ENCODE results near the gene AKR1C1.
"Not testable (repeated sequence)": the region's sequence is repeated elsewhere in the genome, so short reads cannot be mapped to it uniquely, and the experiment has no call there.

The AKR1C1 gene

GRCh38 chr10:4947635-4948596 lies 15.3 kb upstream of the AKR1C1 start:
- DNase-seq = no peak

GRCh38 chr10:4951512-4952162 lies 11.6 kb upstream of the AKR1C1 start:
- DNase-seq = not testable (repeated sequence)

DNA sequence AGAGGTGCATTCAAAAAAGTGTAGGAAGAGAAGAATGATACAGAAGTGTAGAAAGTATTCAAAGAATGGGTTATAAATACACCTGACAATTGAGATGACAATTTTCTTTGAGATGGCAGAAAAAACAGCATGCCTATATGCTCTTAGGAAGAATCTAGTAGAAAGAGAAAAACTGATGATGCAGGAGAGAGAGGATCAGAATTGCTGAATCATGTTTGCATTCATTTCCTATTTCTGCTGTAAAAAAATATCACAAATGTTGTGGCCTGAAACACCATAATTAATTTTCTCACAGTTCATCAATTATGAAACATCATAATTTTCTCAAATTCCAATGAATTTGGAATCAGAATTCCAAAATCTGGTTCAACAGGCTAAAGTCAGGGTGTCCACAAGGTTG lies 9.8 kb upstream of the AKR1C1 start:
- no peak for DNase-seq

- not testable (repeated sequence) for DNase-seq
Measured at GRCh38 chr10:4956088-4956487, 7.1 kb upstream of the AKR1C1 start.

DNA sequence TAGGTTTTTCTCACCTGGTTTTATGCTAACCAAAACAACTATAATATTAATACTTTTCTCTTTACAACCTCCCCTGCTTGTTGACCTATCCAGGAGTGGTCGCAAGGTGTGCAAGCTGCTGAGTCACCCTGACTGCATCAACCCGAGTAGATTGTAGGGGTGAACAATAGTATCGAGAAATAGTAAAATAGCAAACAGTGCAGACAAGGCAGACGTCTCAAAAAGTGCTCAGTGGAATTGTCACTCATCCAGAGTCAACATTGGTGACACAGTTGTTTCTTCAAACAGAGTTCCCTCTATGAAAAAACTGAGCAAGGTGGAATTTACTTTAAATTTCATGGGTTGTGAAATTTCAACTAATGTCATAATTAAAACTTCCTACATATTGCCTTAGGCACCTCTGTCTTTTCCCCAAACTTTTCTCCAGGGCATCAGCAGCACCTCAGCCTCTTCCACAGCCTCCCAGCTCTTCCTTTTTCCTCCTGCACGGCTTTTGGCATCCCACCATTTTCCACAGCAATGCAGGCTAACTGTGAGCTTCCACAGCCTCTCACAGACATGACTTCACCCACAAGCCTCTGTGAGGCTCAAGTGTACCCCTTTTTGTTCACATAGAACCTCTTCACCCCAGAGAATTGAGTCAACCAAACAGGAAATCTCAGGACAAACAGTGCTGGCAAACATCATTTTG lies 6.1 kb upstream of the AKR1C1 start:
- DNase-seq = not testable (repeated sequence)

- DNase-seq = not testable (repeated sequence)
Measured at GRCh38 chr10:4961558-4961957, 1.7 kb upstream of the AKR1C1 start.

- DNase-seq = not testable (repeated sequence)
Measured at GRCh38 chr10:4962308-4962707, 907 bp upstream of the AKR1C1 start.

DNA sequence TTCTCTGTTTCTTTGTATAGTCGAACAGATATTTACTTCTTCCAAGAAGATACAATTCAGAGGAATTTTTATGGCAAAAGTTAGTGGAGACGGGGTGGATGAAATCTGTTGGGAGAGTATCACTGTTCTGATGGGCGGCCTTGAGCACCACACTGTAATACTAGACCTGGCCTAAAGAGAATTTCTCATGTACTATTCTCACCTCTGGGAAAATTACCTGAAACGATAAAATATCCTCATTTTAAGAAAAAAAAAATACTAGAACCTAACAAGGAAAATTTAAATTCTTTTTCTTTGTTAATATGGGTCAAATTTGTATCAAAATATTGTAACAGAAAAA lies 570 bp downstream of the AKR1C1 start:
- not testable (repeated sequence) for DNase-seq

DNA sequence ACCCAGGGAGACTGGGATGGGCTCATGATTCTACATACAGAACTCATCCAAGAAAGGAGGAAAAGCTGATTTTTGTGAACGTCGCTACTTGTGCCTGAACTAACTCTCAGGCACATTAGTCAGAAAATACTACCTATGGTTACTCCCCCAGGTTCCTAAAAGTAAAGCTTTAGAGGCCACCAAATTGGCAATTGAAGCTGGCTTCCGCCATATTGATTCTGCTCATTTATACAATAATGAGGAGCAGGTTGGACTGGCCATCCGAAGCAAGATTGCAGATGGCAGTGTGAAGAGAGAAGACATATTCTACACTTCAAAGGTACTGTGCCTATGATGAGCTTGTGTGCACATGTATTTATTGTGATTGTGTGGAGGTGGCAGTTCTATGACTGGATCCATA lies 2.5 kb downstream of the AKR1C1 start:
- DNase-seq = not testable (repeated sequence)

- not testable (repeated sequence) for DNase-seq
Measured at GRCh38 chr10:4967189-4967588, 4.0 kb downstream of the AKR1C1 start.

DNA sequence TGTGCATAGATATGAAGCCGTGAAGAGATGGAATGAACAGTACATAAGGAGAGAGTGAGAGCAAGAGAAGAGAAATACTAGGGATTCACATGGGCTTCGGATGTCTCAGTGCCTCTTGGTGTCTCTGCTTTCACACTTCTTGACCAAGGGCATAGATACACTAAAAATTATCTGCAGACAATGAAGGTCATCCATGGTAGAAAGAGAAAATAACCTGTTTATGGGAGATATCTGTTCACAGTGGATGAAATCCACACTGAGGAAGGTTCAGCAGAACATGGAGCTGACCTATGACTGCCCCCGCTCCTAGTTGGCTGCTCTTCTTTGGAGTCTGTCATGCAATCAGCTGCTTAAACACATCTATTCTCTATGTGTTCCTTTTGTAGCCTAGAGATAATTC lies 6.1 kb downstream of the AKR1C1 start:
- DNase-seq = not testable (repeated sequence)

GRCh38 chr10:4970362-4970761 lies 7.1 kb downstream of the AKR1C1 start:
- not testable (repeated sequence) for DNase-seq

GRCh38 chr10:4972369-4973142 lies 9.3 kb downstream of the AKR1C1 start:
- not testable (repeated sequence) for DNase-seq

DNA sequence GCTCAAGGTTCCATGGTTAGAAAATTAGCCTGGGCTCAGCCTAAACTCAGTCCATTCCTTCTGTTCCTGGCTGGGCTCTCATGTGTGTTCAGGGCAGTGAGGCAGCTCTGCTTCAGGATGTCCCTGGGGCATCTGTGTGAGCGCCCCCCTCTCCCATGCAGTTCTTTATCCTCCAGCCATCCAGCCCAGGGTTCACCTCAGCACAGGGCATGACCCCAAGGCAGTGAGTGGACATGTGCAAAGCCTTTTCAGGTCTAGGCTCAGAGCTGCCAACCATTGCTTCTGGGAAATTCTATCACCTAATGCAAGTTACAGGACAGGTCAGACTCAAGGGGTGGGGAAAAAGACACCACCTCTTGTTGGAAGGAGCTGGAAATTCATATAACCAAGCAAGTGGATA lies 10.1 kb downstream of the AKR1C1 start:
- not testable (repeated sequence) for DNase-seq

GRCh38 chr10:4974400-4974799 lies 11.2 kb downstream of the AKR1C1 start:
- not testable (repeated sequence) for DNase-seq

GRCh38 chr10:4977025-4977424 lies 13.8 kb downstream of the AKR1C1 start:
- no peak for DNase-seq

DNA sequence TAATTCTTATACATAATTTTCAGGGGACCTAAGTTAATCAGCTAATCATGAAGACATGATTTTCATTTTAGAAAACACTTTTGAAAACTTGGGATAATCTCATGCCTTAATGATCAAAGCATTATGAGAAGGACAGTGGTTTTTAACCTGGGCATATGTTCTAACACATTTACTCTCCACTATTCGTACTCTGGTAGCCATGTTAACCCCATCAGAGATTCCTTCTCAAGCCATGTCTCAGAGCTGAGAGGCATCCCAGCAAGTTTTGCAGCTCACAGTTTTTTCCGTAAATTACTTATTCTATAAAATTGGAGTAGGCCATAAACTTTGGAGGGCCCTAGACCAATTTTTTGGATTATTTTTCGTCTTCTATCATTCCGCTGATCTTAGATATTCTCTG lies 15.7 kb downstream of the AKR1C1 start:
- no peak for DNase-seq

DNA sequence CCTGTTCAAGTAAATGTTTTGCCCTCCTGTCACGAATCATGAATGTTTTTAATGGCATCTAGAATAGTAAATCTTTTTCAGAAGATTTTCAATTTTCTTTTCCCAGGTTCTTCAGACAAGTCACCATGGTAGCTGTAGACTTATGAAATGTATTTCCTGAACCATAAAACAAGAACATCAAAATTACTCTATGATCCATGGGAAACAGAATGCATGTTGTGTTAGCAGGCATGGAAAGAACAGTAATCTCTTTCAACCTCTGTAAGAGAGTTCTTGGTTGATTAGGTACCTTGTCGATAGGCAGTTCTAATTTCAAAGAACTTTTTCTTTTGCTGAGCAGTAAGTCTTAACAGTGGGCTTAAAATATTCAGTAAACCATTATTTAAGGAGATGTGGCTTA lies 17.6 kb downstream of the AKR1C1 start:
- DNase-seq = no peak

DNA sequence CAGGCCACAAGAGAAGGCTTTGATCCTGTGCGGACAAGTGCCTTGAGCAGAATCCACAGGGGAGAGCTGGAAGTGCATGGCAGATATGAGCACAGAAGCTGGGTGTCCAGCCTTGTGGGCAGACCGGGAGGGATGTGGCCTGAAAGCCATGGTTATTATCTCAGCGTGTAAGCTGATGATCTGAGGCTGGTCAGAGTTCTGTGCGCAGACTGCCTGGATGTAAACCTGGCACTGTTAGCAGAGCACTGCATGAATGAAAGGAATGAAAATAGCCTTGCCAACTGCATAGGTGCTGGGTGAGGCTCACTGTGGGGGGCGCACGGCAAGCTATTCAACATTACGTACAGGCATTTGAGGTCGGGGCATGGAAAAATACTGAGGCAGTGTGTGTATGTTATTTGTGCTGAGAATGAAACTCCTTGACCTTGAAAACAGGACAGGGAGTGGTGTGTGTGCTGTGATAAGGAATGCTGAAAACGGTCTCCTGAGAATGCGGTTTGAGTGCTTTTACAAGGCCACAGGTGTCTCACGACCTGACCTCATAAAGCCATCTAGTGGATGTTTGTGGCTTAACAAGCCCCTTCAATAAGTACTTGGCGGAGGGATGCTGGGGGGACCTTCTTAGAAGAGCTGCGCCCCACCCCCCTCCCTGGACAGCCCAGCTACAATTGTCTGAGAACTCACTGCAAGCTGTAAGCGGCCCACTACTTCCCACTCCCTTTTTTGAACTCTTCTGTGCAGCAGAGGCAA lies 18.7 kb downstream of the AKR1C1 start:
- peak; percentile 33 for DNase-seq

DNA sequence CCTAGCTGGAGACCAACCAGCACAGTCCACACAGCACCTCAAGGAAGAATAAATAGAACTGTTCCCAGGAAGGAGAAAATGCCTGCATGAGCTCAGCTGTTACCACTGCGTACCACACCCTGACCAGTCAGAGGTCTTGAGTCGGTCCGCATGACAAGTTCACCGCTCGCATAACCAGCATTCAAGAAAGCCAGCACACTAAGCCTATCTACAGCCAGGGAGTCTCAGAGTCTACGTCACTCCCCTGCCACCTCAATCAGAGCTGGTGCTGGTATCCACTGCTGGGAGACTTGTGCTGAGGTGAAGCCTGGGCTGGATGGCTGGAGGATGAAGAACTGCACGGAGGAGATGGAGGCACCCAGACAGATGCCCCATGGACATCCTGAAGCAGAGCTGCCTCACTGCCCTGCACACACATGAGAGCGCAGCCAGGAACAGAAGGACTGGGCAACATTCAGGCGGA lies 19.6 kb downstream of the AKR1C1 start:
- DNase-seq = no peak

- no peak for DNase-seq
Measured at GRCh38 chr10:4983615-4984216, 20.5 kb downstream of the AKR1C1 start.

All from eye (tissue), 1 donor.